Embryonic facial prominence (tissue), 1 donor: ENCODE results near the gene SLC29A3.
"Not testable (repeated sequence)": the region's sequence is repeated elsewhere in the genome, so short reads cannot be mapped to it uniquely, and the experiment has no call there.

ENCODE experiments used
- DNase-seq: peaks from one replicate; pipeline ENCODE4 v3.0.0-alpha.2; 2016; ENCODE audit errors: extremely low spot score

Gene SLC29A3

DNA sequence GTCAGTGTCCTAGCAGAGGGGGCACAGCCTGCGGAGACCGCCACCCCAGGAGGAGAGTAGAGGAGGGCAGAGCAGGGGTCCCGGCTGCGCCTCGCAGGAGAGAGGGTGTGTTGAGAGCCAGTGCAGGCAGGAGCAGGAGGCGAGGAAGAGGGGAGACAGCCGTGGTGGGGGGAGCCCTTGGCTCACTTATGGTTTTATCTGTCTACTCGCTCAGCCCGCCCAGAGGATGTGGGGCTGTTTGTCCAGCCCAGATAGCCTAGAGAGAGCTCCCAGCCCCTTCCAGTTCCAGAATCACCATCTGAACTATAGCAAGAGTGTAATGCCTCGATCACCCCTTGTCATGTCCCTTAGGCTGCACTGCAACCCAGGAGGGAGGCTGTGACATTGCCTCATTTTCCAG is 26.6 kb downstream of the SLC29A3 start:
- no peak for DNase-seq

DNA sequence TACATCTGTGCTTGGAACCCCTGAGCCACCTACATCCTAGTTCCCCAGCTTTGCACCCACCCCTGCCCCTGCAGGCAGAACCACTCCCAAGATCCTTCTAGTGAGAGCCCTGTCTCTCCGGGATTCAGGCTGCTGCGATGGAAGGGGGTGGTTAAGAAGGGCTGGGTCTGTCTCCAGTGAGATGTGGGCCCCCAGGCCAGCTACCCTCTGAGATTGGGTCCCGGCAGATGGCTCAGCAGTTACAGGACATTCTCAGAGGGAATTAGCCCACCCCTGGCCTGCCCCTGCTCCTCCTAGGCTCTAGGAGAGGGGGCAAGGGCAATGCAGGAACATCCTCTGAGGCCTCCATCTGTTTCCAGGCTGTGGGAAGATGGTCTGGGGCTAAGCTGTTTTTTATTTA is 27.7 kb downstream of the SLC29A3 start:
- DNase-seq = no peak

DNA sequence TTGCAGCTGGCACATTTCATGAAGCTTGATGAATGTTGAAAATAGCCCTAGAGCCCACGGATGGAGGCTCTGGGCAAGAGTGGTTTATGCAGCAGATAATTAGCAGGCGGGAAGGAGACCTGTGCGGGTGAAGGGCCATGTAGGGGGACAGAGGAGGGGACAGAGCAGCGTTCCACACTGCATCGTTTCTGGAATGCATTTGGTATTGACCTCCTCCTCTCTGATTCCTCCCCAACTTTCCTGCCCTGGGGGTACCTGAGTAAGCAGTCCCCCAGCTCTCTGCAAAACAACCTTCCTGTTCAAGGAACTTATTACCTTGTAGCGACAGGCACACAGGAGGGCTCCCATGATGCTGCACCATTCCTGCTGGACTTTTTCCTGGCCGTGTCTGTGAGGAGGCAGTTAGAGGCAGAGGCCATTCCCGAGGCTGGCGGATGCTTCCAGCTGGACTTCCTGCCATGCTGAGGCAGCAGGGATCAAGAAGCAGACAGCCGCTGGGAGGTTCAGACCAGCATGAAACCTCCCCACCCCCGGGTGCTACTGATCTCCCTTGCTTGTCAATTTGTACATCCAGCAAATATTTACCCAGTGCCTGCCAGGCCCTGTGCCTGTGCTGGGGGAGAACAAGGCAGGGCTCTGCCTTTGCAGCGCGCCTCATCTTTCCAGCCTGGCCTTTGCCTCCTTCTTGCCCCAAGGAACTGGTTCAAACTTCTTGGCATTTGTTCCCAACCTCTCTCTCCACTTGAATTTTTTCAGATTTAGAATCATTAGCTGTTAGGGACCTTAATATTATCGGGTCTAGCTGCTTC is 28.7 kb downstream of the SLC29A3 start:
- no peak for DNase-seq

DNA sequence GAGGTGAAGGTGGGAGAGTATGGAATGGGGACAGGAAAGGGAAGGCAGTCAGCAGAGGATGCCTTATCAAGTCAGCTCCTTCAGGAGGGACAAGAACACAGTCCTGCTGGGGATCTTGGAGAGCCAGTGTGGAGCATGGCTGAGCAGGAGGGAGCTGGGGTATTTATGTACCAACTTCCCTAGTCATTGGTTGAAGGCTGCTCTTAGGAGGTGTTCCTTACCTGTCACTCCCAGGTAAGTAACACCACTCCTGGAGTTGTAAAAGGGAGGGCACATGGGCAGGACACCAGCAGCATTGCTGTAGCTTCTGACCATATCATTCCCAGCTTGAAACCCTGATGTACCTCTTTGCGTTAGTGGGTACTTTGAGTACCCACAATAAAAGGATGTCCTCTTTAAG is 29.8 kb downstream of the SLC29A3 start:
- no peak for DNase-seq

DNA sequence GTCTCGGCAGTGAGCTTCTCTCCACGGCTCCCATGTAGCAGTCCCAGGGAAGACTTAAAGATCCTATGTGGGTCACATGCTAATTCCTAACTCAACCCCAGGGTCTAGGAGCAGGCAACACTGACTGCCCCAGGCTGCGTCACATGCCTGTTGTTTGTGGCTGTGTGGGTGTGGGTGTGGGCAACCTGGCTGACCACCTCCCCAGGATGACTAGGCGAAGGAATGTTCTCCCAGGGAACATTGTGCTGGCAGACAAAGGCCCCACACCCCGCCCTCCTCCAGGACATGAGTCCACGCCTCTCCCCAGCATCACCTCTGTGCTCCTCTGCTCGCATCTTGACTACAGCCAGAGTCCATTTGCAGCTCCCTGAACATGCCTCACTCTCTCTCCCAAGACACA is 30.3 kb downstream of the SLC29A3 start:
- DNase-seq = no peak

DNA sequence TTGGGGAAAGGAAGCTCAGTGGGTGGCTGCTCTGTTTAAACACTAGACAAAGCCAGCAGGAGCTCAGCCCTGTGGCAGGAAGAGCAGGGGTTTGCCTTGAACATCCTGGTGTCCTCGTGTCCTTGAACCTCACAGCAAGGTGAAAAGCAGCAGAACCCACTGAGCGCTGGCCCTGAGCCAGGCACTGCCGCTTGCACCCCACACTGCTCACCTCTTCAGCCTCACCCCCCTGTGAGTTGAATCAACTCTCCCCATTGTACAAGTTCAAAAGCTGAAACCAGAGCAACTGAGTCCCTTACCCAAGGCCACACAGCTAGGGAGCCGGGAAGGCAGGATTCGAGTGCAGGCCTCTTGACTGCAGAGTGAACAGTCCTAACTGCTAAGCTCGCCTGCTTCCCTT is 32.0 kb downstream of the SLC29A3 start:
- no peak for DNase-seq

DNA sequence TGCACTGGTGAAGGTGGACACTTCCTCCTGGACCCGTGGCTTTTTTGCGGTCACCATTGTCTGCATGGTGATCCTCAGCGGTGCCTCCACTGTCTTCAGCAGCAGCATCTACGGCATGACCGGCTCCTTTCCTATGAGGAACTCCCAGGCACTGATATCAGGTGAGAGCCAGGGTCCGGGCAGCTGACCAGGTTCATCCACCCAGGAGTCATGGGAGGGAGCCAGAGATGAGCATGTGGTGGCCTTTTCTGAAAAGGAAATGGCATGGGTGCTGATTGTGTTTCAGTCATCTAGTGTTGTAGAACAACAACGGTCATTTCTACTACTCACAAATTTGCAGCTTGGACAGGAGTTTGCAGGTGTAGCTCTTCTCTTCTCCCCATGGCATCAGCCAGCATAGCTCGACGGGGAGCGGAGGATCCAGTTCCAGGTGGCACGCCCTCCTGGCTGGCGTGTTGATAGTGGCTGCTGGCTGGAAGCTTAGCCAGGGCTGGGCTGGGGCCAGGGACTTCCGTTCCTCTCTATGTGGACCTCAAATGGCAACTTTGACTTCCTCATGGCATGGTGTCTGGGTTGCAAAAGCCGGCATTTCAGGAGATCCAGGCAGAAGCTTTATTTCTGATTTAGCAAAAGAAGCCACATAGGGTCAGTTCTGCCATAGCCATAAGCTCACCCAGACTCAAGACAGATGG is 32.7 kb downstream of the SLC29A3 start:
- DNase-seq = no peak

DNA sequence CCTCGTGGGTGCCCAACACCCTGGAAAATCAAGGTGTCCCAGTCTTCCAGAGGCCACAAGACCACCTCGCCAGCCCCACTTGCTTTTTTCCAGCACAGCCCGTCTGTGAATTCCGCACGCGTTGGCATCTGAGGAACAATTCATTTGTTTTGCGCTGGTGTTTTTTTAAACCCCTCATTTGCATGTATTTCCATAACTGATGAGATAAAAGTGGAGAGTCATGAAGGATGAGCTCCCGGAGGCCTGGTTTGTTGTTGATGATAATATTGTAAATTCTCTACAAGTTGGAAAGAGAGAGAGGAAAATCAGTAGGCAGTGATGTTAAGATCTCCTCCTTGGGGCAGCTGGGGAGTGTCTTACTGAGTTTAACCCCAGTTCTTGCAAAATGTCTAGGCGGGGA is 34.6 kb downstream of the SLC29A3 start:
- DNase-seq = no peak

DNA sequence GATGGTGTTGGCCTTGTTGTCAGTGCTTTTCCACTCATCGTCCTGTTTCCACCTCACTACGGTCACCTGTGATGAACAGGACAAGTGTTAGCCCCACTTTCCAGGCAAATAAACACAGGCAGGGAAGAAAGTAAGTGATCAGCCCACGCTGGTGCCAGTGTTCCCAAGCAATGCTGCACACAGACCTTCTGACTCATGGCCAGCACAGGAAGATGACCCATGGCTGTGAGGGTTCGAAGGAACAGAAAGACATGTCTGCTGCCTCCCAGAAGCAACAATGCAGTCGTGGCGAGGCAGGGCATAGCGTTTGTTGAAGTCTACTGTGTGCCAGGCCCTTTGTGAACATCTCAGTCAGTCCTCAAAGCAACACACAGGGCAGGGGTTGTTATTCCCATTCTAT is 35.7 kb downstream of the SLC29A3 start:
- DNase-seq = no peak

DNA sequence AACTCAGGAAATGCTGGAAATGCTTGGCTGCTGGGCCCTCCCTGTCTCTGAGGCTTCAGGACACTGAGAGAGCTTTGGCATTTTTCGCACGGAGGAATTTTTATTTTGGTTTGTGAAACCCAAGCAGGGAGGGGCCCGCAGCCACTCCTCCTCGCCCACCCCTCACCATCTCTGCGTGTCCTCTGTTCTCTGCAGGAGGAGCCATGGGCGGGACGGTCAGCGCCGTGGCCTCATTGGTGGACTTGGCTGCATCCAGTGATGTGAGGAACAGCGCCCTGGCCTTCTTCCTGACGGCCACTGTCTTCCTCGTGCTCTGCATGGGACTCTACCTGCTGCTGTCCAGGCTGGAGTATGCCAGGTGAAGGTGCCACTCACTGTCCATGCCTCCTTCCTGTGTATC is 36.8 kb downstream of the SLC29A3 start:
- DNase-seq = no peak

DNA sequence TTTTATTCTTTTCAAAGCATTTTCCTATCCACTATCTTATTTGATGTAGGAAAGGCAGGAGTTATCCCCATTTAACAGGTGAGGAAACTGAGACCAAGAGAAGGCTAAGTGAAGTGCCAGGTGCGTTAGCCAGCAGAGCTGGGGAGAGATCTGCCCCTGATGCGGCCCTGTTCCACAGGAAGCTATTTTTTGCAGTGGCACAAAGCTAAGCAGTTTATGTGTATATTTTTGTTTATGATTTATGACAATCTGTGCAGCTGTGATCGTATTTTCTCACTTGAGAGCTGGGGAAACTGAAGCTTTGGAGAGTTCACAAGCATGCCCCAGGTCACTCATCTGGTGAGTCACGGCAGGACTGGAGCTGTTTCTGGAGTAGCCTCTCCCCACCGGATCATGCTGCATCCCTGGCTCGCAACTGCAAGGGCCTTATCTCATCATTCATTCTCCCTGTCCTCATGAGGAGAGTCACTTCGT is 38.8 kb downstream of the SLC29A3 start:
- DNase-seq = no peak

DNA sequence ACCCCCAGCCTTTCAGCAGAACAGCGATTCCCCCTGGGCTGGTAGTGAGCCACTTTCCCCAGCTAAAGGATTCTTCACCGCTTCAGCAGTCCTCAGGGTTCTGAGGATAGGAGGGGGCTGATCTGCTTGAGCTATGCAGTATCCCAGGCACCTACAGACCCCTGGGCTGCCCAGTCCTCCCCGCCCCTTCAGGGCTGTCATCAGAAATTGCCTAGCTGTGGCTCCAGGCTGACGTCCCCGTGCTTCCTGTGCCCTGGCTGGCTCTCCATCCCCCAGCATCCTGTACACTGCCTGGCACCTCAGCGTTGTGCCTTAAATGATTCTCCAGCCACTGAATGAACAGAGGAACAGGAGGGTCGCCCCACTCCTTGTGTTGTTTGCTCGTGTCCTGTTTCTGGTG is 39.2 kb downstream of the SLC29A3 start:
- no peak for DNase-seq

DNA sequence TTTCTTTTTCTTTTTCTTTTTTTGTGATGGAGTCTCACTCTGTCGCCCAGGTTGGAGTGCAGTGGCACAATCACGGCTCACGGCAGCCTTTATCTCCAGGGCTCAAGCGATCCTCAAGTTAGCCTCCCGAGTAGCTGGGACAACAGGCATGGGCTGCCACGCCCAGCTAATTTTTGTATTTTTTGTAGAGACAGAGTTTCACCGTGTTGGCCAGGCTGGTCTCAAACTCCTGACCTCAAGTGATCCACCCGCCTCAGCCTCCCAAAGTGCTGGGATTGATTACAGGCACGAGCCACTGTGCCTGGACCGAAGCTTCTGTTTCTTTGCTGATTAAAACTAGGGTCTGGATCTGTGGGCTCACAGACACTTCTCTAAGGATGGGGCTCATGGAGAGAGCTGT is 39.8 kb downstream of the SLC29A3 start:
- DNase-seq = not testable (repeated sequence)

DNA sequence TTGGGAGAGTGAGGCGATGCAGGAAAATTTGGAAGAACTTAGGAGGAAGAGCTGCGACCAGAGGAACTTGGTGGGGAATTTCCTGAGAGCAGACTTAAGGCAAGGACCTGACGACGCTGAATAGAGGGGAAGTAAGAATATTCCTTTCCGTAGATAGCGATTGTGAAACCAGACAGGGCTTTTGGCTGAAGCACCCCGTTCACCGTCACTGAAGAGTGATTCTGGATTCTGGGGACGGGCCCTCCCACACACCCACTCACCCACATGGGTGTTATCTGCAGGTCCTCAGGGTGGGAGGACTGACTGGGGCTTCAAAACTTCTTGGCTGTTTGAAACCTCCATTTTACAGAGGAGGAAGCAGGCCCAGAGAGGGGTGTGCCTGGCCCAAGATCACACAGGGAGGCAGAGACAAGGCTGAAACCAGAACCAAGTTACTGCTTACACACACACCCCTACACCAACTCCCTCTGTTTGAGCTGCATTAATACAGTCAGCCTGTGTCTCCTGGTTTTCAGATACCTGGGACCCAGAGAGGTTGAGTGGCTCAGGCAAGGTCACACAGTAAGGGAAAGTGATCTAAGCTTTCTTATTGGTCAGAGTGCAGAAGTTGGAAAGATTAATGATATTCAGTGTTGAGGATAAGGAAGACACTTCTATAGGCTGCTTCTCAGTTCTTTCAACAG is 40.4 kb downstream of the SLC29A3 start:
- no peak for DNase-seq

DNA sequence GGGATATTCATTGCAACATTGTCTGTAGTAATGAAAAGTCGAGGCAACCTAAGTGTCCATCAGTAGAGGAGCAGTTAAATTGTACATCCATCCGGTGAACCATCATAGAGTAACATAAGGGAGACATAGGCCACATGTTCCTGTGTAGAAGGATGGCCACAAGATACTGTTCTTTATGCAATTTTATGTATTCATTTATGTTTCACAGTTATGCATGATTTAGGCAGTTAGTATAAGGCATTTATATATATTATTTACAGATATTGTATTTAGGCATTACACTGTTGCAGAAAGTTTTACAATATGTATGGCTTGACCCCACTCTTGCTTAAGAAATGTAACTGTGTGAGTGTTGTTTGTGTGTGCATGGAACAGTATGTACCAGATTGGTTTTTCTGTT is 41.7 kb downstream of the SLC29A3 start:
- no peak for DNase-seq

DNA sequence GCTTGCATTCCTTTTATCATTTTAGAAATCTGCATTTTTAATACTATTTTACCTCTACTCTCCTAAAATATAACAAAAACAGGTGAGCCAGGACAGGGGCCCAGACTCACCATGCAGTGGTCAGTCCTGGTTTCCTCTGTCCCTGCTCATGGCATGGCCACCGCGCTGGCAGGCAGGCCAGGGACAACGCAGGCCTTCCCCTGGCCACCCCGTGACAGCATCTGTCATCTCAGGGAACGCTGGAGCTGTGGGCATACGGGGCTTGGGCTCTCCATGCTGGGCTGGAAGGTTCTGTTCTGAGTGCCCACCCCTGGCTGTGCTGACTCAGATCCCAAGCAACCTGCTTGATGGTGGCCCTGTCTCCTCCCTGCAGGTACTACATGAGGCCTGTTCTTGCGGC is 42.5 kb downstream of the SLC29A3 start:
- no peak for DNase-seq

DNA sequence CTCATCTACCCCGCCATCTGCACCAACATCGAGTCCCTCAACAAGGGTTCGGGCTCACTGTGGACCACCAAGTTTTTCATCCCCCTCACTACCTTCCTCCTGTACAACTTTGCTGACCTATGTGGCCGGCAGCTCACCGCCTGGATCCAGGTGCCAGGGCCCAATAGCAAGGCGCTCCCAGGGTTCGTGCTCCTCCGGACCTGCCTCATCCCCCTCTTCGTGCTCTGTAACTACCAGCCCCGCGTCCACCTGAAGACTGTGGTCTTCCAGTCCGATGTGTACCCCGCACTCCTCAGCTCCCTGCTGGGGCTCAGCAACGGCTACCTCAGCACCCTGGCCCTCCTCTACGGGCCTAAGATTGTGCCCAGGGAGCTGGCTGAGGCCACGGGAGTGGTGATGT is 43.1 kb downstream of the SLC29A3 start:
- no peak for DNase-seq

DNA sequence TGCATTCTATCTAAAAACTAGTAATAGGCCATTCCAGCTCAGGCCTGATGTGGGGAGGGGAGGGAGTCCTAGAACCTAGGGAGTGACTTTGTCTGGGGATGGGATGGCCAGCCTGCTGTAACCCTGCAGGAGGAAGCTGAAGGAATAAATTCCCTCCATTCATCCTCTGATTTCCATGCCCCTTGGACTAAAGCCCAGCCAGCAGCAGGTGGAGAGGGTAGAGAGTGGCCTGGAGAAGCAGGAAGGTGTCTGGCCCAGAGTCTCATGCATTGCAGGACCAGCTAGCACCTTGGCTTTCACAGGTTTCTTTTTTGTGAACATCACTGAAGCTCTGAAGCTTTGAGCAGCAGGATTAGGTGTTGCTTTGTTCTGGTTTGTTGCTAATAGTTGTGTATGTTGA is 44.9 kb downstream of the SLC29A3 start:
- DNase-seq = no peak

DNA sequence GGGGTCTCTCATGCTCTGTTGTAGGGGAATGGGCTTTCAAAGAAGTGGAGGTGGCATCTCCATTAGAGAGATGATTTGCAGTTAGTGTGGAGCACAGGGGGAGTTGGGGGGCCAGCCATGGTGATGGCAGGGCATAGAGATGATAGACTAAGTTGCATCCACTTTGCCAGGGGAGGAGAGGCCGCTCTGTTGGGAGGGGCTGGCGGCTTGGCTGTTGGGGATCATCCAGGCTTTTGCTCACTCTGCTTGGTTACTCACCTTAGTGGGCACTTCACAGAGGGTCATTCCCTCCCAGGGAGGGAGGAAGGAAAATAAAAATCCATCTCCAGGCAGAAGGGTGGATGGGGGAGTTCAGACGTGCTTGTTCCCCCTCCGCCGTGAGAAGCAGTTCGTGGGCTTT is 46.3 kb downstream of the SLC29A3 start:
- no peak for DNase-seq

DNA sequence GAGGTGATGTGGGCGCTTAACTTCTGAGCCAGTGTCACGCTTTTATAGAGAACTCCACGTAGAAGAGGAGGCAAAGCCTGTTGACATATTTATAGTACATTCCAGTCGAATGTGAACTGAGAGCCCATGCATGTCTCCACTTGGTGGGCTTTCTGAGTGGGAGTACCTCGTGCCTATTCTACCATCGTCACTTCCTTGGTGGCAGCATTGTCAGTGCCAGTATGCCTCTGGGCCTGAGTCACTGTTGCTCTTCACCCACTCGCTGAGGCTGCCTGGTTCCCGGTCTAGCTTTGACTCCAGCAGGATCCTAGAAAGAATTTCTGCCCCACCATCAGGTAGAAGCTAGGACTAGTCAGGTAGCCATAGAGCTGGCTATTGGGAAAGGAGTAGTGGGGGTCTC is 47.6 kb downstream of the SLC29A3 start:
- DNase-seq = no peak

DNA sequence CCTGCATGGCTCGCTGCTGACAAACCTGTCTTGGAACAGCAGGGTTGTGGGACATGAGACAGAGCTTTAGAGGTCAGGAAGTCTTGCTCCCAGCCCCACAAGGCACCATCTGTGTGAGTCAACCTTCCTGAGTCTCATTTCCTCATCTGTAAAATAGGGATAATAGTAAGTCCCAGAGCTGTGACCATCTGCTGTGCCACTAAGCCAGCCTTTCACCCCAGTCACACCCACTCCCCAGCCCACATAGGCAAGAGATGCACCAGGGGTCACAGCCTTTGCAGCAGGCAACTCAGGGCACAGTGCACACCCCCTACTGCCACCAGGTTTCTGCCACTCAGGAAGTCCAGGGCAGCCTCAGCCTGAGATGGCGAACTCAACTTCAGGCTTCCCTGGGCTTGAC is 48.2 kb downstream of the SLC29A3 start:
- no peak for DNase-seq

DNA sequence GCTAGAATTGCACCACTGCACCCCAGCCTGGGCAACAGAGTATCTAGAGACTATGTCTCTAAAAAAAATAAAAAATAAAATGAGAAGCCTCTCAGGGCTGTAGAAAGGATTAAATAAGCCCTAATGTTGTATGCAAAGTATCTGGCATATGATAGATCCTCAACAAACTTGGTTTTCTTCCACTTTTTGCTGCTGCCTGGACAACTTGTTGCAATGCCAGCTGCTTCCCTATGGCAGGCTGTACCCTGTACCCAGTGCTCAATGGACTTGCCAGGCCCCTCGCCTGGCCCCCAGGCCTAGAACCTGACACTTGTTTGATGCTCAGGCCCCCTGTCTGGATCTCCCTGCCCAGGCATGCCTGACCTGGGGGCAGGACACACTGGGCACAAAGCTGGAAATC is 49.1 kb downstream of the SLC29A3 start:
- DNase-seq = no peak

DNA sequence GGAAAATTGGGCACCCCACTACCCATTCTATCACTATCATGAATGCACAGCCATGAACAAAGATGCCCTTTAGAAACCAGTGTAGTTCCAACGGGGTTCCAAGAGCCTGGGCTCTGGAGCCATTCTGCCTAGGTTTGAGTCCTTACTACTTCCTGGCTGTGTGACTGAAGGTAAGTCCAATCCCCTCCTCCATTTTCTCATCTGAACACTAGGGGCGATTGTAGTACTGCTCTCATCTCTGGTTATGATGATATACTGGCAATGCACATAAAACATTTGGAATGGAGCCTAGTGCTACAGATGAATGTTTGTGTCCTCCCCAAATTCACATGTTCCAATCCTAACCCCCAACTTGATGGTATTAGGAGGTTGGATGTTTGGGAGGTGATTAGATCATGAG is 49.6 kb downstream of the SLC29A3 start:
- no peak for DNase-seq
